Esophagus squamous epithelium (tissue), 5 donors: ENCODE data around the gene AKAP10. TPM values are rescaled to one million over a fixed set of nuclear protein-coding genes. Genes with fewer than 3 reads are reported as not detected.

Experiments used
- DNase-seq: peaks from one replicate; lab custom pipeline; 2025; lab: John Stamatoyannopoulos, UW
- H3K27ac ChIP-seq, 4 donors: fragments of 200-600 bp; sonication (generic); one replicate each; pipeline ENCODE4 v1.5.1; 2016 to 2019; ENCODE audit warnings: mild to moderate bottlenecking in 1 of 4
- H3K27me3 ChIP-seq, 4 donors: fragments of 200-600 bp; sonication (generic); 1 replicate in 3 of 4; 2 replicates in 1 of 4; pipeline versions ENCODE4 v1.5.1 to v1.6.0; 2017 to 2021; ENCODE audit warnings: antibody characterized with exemption in 1 of 4
- H3K36me3 ChIP-seq, 3 donors: fragments of 200-600 bp; sonication (generic); one replicate each; pipeline ENCODE4 v1.5.1; 2016 to 2019
- H3K4me1 ChIP-seq, 3 donors: fragments of 200-600 bp; sonication (generic); one replicate each; pipeline ENCODE4 v1.5.1; 2017 to 2019
- H3K4me3 ChIP-seq, 4 donors: fragments of 200-600 bp; sonication (generic); 1 replicate in 3 of 4; 2 replicates in 1 of 4; pipeline ENCODE4 v1.5.1; 2016 to 2019; ENCODE audit warnings: mild to moderate bottlenecking in 2 of 4, moderate library complexity in 1 of 4
- H3K9me3 ChIP-seq, 3 donors: fragments of 200-600 bp; sonication (generic); one replicate each; pipeline ENCODE4 v1.5.1; 2016 to 2019
- POLR2A ChIP-seq, 4 donors: fragments of 450-650 bp; IDR thresholded peaks; one replicate each; pipeline ENCODE4 v1.6.1; 2017; ENCODE audit warnings: antibody characterized with exemption in 4 of 4, mild to moderate bottlenecking in 4 of 4, moderate library complexity in 3 of 4
- WGBS, 2 donors: methylation state at CpG; one replicate each; pipeline ENCODE4 v1.1.5; 2018; 5-methylcytosine and 5-hydroxymethylcytosine counted together
- intact Hi-C: fragments of 100-400 bp; cut with DNase I; formaldehyde crosslinking; loops from one replicate; pipeline ENCODE4 v1.15.0; 2022
- small RNA-seq, 4 donors: library from RNA; depleted of rRNA; stranded (forward); fragments of <200 nt; gene quantifications; one replicate each; pipeline ENCODE3, GENCODE V24; 2016
- total RNA-seq, 4 donors: library from RNA; depleted of rRNA; stranded (reverse); fragments of >200 nt; gene quantifications; one replicate each; pipeline ENCODE4 v1.1.0, GENCODE V29; 2016
- TF ChIP-seq, protein P1 (sequence below), 6 experiments: fragments of 450-650 bp in 4 of 6; fragments of 200-600 bp in 2 of 6; sonication (generic) in 2 of 6; IDR thresholded peaks; one replicate each; pipeline ENCODE4 v1.5.1; 2016 to 2019; ENCODE audit warnings: antibody characterized with exemption in 6 of 6, mild to moderate bottlenecking in 4 of 6, moderate library complexity in 4 of 6
- donor health status: DM: yes; HTN: yes; CAD: no.

Gene AKAP10
- total RNA-seq, 4 donors from 2014 or later, result 8.2 to 24.6 (median 16.4) TPM

DNA sequence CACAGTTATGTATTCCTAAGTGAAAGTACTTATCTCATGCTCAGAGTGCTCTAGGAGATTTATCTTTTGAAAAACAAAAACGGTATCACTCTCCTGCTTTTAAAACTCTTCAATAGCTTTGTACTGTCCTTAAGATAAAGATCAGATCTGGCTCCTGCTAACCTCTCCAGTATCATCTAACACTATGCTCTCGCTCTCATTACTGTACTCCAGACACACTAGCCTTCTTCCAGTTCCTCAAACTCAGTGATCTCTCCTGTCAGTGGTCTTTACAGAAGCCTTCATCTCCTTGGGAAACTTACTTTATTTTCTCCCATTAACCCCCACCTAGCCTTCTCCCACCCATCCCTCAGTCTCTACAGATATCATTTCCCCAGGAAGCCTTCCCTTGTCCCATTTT lies 120.0 kb downstream of the AKAP10 start:
- intact Hi-C loops, result no loop called here
- Histone ChIP-seq H3K27ac (no peak overlapping the region), H3K9me3 (no peaks in the 10 kb centered on the region), H3K36me3 (peaks cover 0 to 59% (median 5%) of the 10 kb centered on the region in 3 donors), H3K27me3 (no peaks in the 10 kb centered on the region), H3K4me1 (no peaks in the 10 kb centered on the region), H3K4me3 (no peak overlapping the region)
- DNase-seq, result no peak
- TF ChIP-seq POLR2A (IDR thresholded peaks at IDR 0.05), result no peak
- TF ChIP-seq, protein P1, sequence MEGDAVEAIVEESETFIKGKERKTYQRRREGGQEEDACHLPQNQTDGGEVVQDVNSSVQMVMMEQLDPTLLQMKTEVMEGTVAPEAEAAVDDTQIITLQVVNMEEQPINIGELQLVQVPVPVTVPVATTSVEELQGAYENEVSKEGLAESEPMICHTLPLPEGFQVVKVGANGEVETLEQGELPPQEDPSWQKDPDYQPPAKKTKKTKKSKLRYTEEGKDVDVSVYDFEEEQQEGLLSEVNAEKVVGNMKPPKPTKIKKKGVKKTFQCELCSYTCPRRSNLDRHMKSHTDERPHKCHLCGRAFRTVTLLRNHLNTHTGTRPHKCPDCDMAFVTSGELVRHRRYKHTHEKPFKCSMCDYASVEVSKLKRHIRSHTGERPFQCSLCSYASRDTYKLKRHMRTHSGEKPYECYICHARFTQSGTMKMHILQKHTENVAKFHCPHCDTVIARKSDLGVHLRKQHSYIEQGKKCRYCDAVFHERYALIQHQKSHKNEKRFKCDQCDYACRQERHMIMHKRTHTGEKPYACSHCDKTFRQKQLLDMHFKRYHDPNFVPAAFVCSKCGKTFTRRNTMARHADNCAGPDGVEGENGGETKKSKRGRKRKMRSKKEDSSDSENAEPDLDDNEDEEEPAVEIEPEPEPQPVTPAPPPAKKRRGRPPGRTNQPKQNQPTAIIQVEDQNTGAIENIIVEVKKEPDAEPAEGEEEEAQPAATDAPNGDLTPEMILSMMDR (IDR thresholded peaks at IDR 0.05), result no peak
- WGBS, 2 donors, result 78 to 88% methylated on average over 2 of the region's 2 CpGs

Small RNA genes within 50 kb of the gene (small RNA-seq; reads per million reads assigned to genes)
- 0 reads per million in 4 donors for gene AC015726.2

Other genes starting within 250 kb of the AKAP10 start
- gene ALDH3A1, start 229.5 kb downstream of the AKAP10 start, total RNA-seq, result 1,000 to 10,000 TPM in 1 of 4 donors, 100 to 1,000 TPM in 3; 480 to 2,454 (median 606) TPM
- 10 to 100 TPM in 1 of 4 donors, 1 to 10 TPM in 3; 6.0 to 17.4 (median 8.2) TPM for gene ULK2, start 109.9 kb downstream of the AKAP10 start, total RNA-seq
- 10 to 100 TPM; 13.8 to 29.6 (median 19.0) TPM for gene SPECC1, start 31.5 kb upstream of the AKAP10 start, total RNA-seq